ENCODE measurements around the gene GMFB. TPM values are rescaled to one million over a fixed set of nuclear protein-coding genes. Genes with fewer than 3 reads are reported as not detected.
"Not testable (repeated sequence)": the region's sequence is repeated elsewhere in the genome, so short reads cannot be mapped to it uniquely, and the experiment has no call there.

Gene GMFB
- total RNA-seq, 1 donor from 2014 or later, result 24.1 TPM

DNA sequence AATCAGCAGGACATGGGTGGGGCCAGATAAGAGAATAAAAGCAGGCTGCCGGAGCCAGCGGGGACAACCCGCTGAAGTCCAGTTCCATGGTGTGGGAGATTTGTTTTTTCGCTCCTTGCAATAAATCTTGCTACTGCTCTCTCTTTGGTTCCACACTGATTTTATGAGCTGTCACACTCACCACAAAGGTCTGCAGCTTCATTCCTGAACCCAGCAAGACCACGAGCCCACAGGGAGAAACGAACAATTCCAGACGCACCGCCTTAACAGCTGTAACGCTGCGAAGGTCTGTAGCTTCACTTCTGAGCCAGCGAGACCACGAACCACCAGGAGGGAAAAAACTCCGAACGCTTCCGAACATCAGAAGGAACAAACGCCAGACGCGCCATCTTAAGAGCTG lies 44.8 kb downstream of the GMFB start:
- no peaks in the 10 kb centered on the region for H3K36me3 ChIP-seq
- H3K9me3 ChIP-seq, result no peaks in the 10 kb centered on the region
- no peak overlapping the region for H3K4me3 ChIP-seq
- intact Hi-C loops (cut with DNase I), result no loop called here
- H3K27me3 ChIP-seq, result no peaks in the 10 kb centered on the region
- H3K4me1 ChIP-seq, result peaks cover 46% of the 10 kb centered on the region
- peak overlapping the region; percentile 64 for H3K27ac ChIP-seq
- DNase-seq (ENCODE audit: extremely low spot score in 2 of 2), result no peak
- TF ChIP-seq POLR2AphosphoS5 (IDR thresholded peaks at IDR 0.05; ENCODE audit: insufficient read depth in 1 of 2, low read depth in 1 of 2) (no peak), POLR2A (IDR thresholded peaks at IDR 0.05) (no peak)
- TF ChIP-seq, protein P1, sequence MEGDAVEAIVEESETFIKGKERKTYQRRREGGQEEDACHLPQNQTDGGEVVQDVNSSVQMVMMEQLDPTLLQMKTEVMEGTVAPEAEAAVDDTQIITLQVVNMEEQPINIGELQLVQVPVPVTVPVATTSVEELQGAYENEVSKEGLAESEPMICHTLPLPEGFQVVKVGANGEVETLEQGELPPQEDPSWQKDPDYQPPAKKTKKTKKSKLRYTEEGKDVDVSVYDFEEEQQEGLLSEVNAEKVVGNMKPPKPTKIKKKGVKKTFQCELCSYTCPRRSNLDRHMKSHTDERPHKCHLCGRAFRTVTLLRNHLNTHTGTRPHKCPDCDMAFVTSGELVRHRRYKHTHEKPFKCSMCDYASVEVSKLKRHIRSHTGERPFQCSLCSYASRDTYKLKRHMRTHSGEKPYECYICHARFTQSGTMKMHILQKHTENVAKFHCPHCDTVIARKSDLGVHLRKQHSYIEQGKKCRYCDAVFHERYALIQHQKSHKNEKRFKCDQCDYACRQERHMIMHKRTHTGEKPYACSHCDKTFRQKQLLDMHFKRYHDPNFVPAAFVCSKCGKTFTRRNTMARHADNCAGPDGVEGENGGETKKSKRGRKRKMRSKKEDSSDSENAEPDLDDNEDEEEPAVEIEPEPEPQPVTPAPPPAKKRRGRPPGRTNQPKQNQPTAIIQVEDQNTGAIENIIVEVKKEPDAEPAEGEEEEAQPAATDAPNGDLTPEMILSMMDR (IDR thresholded peaks at IDR 0.05), result no peak

DNA sequence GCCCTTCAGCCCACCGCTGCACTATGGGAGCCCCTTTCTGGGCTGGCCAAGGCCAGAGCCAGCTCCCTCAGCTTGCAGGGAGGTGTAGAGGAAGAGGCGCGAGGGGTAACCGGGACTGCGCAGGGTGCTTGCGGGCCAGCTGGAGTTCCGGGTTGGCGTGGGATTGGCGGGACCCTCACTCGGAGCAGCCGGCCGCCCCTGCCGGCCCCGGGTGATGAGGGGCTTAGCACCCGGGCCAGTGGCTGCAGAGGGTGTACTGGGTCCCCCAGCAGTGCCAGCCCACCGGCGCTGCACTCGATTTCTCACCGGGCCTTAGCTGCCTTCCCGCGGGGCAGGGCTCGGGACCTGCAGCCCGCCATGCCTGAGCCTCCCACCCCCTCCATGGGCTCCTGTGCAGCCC lies 45.8 kb downstream of the GMFB start:
- H3K27ac ChIP-seq; H3K9me3 ChIP-seq; H3K36me3 ChIP-seq; intact Hi-C loops (cut with DNase I); H3K27me3 ChIP-seq; DNase-seq (ENCODE audit: extremely low spot score in 2 of 2); H3K4me3 ChIP-seq: not testable (repeated sequence)
- peaks cover 52% of the 10 kb centered on the region for H3K4me1 ChIP-seq

DNA sequence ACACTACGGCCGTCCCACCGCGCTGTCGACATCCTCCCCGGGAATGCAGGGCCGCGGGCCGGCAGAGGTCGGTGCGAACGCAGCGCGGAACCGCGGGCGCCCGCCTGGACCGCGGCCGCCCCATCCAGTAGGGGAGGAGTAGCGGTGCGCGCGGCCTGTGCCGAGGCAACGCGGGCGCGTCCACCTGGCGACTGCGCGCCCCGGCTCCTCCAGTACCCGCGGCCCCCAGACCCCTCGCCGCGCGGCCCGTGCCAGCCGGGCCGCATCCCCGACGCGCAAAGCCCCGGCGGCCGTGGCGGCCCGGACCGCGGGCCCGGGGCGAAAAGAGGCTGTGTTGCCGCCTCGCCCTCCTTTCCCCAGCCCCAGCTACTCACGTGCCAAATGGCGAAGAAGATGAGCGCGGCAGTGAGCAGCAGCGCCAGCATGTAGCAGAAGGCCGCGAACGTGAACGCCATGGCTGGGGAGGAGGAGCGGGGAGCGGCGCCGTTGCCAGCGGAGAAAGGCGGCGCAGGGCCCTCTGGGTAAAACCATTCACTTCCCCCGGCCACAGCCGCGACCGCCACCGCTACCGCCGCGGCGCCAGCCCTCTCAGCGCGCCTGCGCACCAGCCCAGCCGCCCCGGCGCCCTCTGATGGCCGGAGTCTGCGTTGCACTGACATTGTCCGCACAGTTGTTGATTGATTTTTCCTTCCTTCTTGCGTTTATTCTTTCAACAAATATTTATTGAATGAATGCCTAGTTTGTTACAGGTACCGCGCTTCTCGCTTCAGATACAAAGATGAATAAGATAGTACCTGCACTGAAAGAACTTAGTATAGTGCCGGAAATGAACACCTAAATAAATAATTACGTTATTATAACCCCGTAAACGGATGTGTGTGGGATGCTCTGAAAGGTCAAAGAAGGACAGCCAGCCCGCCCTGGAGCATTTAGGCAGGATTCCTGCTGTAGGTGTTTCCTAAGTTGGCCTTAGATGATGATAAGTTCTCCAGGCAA lies 47.6 kb downstream of the GMFB start, which contains the start of gene CNIH1:
TSS of gene CNIH1 (minus strand) at position 502 of the 996 bp plus-strand sequence. CDS start at position 455, 47 bp downstream.
- no peak for TF ChIP-seq POLR2A (IDR thresholded peaks at IDR 0.05)
- TF ChIP-seq, protein P1 (IDR thresholded peaks at IDR 0.05), result peak; percentile 80 to 99 (median 93)
- TF ChIP-seq POLR2AphosphoS5 (IDR thresholded peaks at IDR 0.05; ENCODE audit: insufficient read depth in 1 of 2, low read depth in 1 of 2), result peak; percentile 8 to 61
- Histone ChIP-seq H3K27me3 (no peaks in the 10 kb centered on the region), H3K4me3 (peak within 1 kb of the TSS; percentile 66 to 96), H3K36me3 (no peaks in the 10 kb centered on the region), H3K4me1 (peaks cover 54% of the 10 kb centered on the region), H3K9me3 (no peaks in the 10 kb centered on the region), H3K27ac (peak within 1 kb of the TSS; percentile 85)
- intact Hi-C loops (cut with DNase I), result no loop called here
- DNase-seq (ENCODE audit: extremely low spot score in 2 of 2), result no peak

DNA sequence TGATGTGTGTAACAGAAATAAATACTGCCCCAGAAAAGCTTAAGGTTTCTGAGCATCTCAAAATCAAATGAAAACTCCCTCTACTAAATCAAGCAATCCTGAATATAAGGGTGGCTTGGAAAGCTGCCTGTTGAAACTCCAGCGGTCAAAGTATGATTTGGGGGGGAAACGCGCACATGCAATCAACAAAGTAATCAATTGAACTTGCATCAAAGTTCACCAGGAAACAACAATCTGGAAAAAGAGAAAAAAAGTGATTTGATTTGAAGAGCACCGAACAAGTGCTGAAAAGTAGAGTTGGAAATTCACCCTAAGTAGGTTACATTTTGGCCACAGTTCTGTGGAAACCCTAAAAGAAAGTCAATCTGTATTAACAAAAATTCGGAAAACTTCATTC lies 48.3 kb downstream of the GMFB start:
- intact Hi-C loops (cut with DNase I), result no loop called here
- Histone ChIP-seq H3K27ac (peak overlapping the region; percentile 85), H3K9me3 (no peaks in the 10 kb centered on the region), H3K27me3 (no peaks in the 10 kb centered on the region), H3K4me1 (peaks cover 54% of the 10 kb centered on the region), H3K4me3 (peak overlapping the region; percentile 66 to 96), H3K36me3 (no peaks in the 10 kb centered on the region)
- TF ChIP-seq, protein P1 (IDR thresholded peaks at IDR 0.05), result no peak
- TF ChIP-seq POLR2A (IDR thresholded peaks at IDR 0.05) (no peak), POLR2AphosphoS5 (IDR thresholded peaks at IDR 0.05; ENCODE audit: insufficient read depth in 1 of 2, low read depth in 1 of 2) (no peak)
- no peak for DNase-seq (ENCODE audit: extremely low spot score in 2 of 2)

DNA sequence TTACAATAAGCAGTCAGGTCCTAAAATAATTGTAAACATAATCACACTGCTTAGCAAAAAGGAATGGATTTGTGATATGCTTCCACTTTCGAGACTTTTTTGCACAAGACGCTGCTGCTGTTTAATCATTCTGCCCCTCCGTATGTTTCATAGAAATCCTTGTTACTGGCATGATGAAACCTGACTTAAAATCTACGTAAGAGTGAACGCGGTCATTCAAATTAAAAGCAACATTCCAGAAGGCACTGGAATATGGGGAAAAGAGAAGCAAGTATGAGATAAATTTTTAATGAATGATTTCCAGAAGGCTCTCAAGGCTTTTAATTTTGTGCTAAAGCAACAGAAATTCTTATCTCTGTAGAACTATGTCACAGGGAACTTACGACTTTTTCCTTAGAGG lies 48.7 kb downstream of the GMFB start:
- Histone ChIP-seq H3K36me3 (no peaks in the 10 kb centered on the region), H3K4me1 (peaks cover 51% of the 10 kb centered on the region), H3K27me3 (no peaks in the 10 kb centered on the region), H3K9me3 (no peaks in the 10 kb centered on the region), H3K4me3 (peak overlapping the region; percentile 66 to 96), H3K27ac (no peak overlapping the region)
- intact Hi-C loops (cut with DNase I), result no loop called here
- no peak for DNase-seq (ENCODE audit: extremely low spot score in 2 of 2)
- TF ChIP-seq, protein P1 (IDR thresholded peaks at IDR 0.05), result no peak
- TF ChIP-seq POLR2A (IDR thresholded peaks at IDR 0.05), result no peak
- TF ChIP-seq POLR2AphosphoS5 (IDR thresholded peaks at IDR 0.05; ENCODE audit: insufficient read depth in 1 of 2, low read depth in 1 of 2), result no peak

All from vagina (tissue), 2 donors.